GM23338 (cell line): Measurements from ENCODE around the gene MRPS27.

Source experiments
- CREB1 ChIP-seq: fragments of 250-450 bp; sonication (Bioruptor Pico); IDR thresholded peaks from 2 replicates; pipeline ENCODE4 v1.5.0; 2020; ENCODE audit warnings: low read depth, mild to moderate bottlenecking, moderate library complexity
- ETS1 ChIP-seq: IDR thresholded peaks from 2 replicates; pipeline ENCODE4 v1.6.1; 2016; ENCODE audit warnings: antibody characterized with exemption
- EZH2 ChIP-seq: fragments of 200-600 bp; sonication (generic); IDR thresholded peaks from one replicate; pipeline ENCODE4 v1.8.0; 2017; ENCODE audit warnings: antibody characterized with exemption, mild to moderate bottlenecking, low read depth; ENCODE audit not compliant: unreplicated experiment
- EZH2phosphoT487 ChIP-seq: fragments of 200-600 bp; sonication (generic); IDR thresholded peaks from one replicate; pipeline ENCODE4 v1.8.1; 2018; ENCODE audit warnings: antibody characterized with exemption; ENCODE audit not compliant: unreplicated experiment
- JUNB ChIP-seq: IDR thresholded peaks from one replicate; pipeline ENCODE4 v1.6.1; 2016; ENCODE audit warnings: antibody characterized with exemption; ENCODE audit not compliant: unreplicated experiment
- NANOG ChIP-seq: IDR thresholded peaks from 2 replicates; pipeline ENCODE4 v1.6.1; 2016; ENCODE audit warnings: antibody characterized with exemption, borderline replicate concordance
- POLR2AphosphoS5 ChIP-seq: IDR thresholded peaks from 2 replicates; pipeline ENCODE4 v1.6.1; 2016; ENCODE audit warnings: antibody characterized with exemption, low read depth
- STAT1 ChIP-seq: IDR thresholded peaks from one replicate; pipeline ENCODE4 v1.6.1; 2016; ENCODE audit warnings: antibody characterized with exemption; ENCODE audit not compliant: unreplicated experiment
- ZNF114 ChIP-seq: fragments of 250-450 bp; sonication (Bioruptor Pico); IDR thresholded peaks from 2 replicates; pipeline ENCODE4 v1.5.0; 2020; ENCODE audit warnings: mild to moderate bottlenecking, moderate library complexity
- ZNF331 ChIP-seq: fragments of 250-450 bp; sonication (Bioruptor Pico); IDR thresholded peaks from 2 replicates; pipeline ENCODE4 v1.5.0; 2020; ENCODE audit warnings: low read depth, mild to moderate bottlenecking, moderate library complexity
- TF ChIP-seq, protein P1 (sequence below), 2 experiments: fragments of 200-600 bp in 1 of 2; sonication (generic) in 1 of 2; conservative IDR thresholded peaks; 2 replicates each; pipeline versions ENCODE4 v1.5.1 to v1.6.1; 2016 to 2017; ENCODE audit warnings: antibody characterized with exemption in 2 of 2, low read depth in 2 of 2, mild to moderate bottlenecking in 2 of 2, moderate library complexity in 1 of 2
- TF ChIP-seq, protein P2 (sequence below): IDR thresholded peaks from one replicate; pipeline ENCODE4 v1.6.1; 2018; ENCODE audit warnings: antibody characterized with exemption; ENCODE audit not compliant: unreplicated experiment

GRCh38 chr5:72172786-72173185, 147.3 kb downstream of the MRPS27 start:
- TF ChIP-seq, protein P1, sequence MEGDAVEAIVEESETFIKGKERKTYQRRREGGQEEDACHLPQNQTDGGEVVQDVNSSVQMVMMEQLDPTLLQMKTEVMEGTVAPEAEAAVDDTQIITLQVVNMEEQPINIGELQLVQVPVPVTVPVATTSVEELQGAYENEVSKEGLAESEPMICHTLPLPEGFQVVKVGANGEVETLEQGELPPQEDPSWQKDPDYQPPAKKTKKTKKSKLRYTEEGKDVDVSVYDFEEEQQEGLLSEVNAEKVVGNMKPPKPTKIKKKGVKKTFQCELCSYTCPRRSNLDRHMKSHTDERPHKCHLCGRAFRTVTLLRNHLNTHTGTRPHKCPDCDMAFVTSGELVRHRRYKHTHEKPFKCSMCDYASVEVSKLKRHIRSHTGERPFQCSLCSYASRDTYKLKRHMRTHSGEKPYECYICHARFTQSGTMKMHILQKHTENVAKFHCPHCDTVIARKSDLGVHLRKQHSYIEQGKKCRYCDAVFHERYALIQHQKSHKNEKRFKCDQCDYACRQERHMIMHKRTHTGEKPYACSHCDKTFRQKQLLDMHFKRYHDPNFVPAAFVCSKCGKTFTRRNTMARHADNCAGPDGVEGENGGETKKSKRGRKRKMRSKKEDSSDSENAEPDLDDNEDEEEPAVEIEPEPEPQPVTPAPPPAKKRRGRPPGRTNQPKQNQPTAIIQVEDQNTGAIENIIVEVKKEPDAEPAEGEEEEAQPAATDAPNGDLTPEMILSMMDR (conservative IDR thresholded peaks at IDR 0.05; ENCODE audit: low read depth in 2 of 2): no peak
- TF ChIP-seq ZNF114 (CRISPR knock-in tag) (no peak), ZNF331 (CRISPR knock-in tag) (no peak), EZH2 (no peak), POLR2AphosphoS5 (no peak), EZH2phosphoT487 (no peak), STAT1 (no peak), CREB1 (CRISPR knock-in tag) (no peak), JUNB (no peak), NANOG (no peak), ETS1 (no peak)
- TF ChIP-seq, protein P2, sequence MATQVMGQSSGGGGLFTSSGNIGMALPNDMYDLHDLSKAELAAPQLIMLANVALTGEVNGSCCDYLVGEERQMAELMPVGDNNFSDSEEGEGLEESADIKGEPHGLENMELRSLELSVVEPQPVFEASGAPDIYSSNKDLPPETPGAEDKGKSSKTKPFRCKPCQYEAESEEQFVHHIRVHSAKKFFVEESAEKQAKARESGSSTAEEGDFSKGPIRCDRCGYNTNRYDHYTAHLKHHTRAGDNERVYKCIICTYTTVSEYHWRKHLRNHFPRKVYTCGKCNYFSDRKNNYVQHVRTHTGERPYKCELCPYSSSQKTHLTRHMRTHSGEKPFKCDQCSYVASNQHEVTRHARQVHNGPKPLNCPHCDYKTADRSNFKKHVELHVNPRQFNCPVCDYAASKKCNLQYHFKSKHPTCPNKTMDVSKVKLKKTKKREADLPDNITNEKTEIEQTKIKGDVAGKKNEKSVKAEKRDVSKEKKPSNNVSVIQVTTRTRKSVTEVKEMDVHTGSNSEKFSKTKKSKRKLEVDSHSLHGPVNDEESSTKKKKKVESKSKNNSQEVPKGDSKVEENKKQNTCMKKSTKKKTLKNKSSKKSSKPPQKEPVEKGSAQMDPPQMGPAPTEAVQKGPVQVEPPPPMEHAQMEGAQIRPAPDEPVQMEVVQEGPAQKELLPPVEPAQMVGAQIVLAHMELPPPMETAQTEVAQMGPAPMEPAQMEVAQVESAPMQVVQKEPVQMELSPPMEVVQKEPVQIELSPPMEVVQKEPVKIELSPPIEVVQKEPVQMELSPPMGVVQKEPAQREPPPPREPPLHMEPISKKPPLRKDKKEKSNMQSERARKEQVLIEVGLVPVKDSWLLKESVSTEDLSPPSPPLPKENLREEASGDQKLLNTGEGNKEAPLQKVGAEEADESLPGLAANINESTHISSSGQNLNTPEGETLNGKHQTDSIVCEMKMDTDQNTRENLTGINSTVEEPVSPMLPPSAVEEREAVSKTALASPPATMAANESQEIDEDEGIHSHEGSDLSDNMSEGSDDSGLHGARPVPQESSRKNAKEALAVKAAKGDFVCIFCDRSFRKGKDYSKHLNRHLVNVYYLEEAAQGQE: no peak
